ENCODE data around the gene NUCKS1. TPM values are rescaled to one million over a fixed set of nuclear protein-coding genes. Genes with fewer than 3 reads are reported as not detected.

The NUCKS1 gene
- total RNA-seq, 1 donor from 2014 or later: 203 TPM

DNA sequence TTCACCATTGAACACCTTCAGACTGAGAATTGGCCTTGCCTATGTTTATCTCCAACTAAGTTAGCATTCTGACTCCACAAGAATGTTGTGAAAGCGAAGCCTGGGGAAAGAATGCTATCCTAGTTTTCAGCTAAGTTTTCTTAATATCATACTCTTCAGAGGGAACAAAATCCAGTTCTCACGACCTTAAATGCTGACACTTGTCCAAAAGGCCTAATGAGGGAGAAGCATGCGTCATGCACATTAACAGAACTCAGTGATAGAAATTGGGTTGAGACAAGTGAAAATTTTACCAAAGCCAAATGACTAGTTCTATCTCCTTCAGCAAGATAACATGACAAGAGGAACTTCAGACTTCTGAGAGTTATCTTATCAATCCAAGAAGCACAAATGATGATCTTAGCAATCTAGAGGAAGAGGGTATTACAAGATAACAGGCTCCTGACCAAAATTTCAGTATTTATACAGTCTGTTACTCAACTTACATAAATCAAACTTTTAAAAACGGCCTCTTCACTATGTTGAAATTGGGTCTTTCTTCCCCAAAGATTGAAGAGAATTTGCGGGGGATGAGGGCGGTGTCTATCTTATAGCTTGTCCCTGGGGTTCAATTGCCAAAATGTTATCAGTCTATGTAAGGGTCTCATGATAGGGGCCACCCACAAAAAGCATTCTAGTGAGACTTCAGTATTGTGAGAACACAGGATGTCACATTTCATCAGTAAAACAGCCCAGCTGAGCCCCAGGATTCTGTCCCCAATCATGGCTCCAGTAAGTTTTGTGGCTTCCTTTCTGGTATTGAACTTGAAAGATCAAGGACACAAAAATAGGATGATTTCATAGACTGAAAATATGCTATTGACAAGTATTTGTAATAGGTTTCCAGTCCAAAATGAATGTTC, 43.1 kb downstream of the NUCKS1 start:
- no peak for DNase-seq (ENCODE audit: low spot score)
- H3K27ac Mint-ChIP-seq (ENCODE audit: unreplicated experiment): peak overlapping the region; percentile 63

DNA sequence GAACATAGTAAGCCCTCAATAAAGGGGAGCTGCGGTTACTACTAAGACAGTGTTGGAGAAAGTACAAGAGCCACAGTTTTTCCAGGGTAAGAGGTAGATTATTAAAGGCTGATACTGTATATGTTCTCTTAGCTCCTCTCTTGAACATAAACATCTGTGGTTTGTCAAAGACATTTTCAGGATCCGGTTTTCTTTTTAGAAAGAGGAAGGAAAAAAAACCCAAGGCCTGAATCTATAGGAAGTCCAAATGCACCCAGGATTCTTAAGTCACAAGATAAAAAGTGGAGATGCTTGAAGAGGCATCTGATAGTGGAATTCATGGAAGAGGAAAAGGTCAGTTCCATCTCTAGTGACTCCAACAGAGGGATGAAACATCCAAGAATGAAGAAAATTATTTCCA, 45.1 kb downstream of the NUCKS1 start:
- no peak for DNase-seq (ENCODE audit: low spot score)
- Mint-ChIP-seq H3K9me3 (ENCODE audit: low read depth) (no peaks in the 10 kb centered on the region), H3K27ac (ENCODE audit: unreplicated experiment) (no peak overlapping the region), H3K4me3 (ENCODE audit: unreplicated experiment) (no peak overlapping the region), H3K4me1 (ENCODE audit: low read depth) (peaks cover 56% of the 10 kb centered on the region), H3K27me3 (ENCODE audit: low read depth) (no peaks in the 10 kb centered on the region), H3K36me3 (ENCODE audit: low read depth) (peaks cover 10% of the 10 kb centered on the region)
- TF ChIP-seq, protein P1, sequence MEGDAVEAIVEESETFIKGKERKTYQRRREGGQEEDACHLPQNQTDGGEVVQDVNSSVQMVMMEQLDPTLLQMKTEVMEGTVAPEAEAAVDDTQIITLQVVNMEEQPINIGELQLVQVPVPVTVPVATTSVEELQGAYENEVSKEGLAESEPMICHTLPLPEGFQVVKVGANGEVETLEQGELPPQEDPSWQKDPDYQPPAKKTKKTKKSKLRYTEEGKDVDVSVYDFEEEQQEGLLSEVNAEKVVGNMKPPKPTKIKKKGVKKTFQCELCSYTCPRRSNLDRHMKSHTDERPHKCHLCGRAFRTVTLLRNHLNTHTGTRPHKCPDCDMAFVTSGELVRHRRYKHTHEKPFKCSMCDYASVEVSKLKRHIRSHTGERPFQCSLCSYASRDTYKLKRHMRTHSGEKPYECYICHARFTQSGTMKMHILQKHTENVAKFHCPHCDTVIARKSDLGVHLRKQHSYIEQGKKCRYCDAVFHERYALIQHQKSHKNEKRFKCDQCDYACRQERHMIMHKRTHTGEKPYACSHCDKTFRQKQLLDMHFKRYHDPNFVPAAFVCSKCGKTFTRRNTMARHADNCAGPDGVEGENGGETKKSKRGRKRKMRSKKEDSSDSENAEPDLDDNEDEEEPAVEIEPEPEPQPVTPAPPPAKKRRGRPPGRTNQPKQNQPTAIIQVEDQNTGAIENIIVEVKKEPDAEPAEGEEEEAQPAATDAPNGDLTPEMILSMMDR (IDR thresholded peaks at IDR 0.05): no peak

More for the DNA sequence above, 43.1 kb downstream of the NUCKS1 start:
- Mint-ChIP-seq H3K4me1 (ENCODE audit: low read depth) (peaks cover 53% of the 10 kb centered on the region), H3K9me3 (ENCODE audit: low read depth) (no peaks in the 10 kb centered on the region), H3K27me3 (ENCODE audit: low read depth) (no peaks in the 10 kb centered on the region), H3K36me3 (ENCODE audit: low read depth) (peaks cover 12% of the 10 kb centered on the region), H3K4me3 (ENCODE audit: unreplicated experiment) (no peak overlapping the region)
- TF ChIP-seq, protein P1 (IDR thresholded peaks at IDR 0.05): no peak

DNA sequence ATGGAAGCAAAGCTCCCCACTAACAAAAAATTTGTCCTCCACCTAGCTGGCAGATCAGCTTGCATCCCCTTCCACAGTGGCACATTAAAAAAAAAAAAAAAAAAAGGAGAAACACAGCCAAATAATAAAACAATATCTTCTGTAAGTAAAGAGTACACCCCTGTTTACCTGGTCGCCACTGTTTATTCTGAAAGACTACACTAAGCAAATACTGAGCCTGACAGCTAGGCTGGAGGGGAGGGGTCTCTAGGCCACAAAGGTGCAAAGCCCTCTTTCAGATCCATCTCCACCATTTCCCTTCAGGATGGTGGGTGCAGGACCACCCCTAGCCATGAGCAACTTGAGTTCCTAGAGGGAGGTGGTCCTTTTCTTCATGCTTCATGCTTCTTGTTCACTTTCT, 46.9 kb downstream of the NUCKS1 start:
- DNase-seq (ENCODE audit: low spot score): no peak
- no peak overlapping the region for H3K27ac Mint-ChIP-seq (ENCODE audit: unreplicated experiment)
- TF ChIP-seq, protein P1 (IDR thresholded peaks at IDR 0.05): no peak

DNA sequence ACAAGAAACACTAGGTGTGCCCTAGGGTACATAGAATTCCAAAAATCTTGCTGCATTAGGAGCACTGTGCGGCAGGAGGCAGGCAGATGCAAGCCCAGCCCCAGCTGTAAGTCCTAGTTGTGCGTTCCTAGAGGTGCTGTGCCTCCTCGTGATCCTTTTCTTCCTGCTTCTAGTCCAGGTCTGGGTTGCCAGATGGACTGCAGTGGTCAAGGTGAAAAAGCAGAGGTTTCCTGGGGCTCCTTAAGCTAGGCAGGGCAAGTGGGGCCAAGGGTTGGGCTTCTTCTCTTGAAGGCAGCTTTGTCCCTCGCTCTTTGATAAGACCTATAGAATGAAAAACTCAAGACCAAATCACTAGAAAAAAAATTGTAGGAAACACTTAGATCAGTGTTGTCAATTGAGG, 48.1 kb downstream of the NUCKS1 start:
- Mint-ChIP-seq H3K36me3 (ENCODE audit: low read depth) (peaks cover 10% of the 10 kb centered on the region), H3K4me3 (ENCODE audit: unreplicated experiment) (no peak overlapping the region), H3K9me3 (ENCODE audit: low read depth) (no peaks in the 10 kb centered on the region), H3K4me1 (ENCODE audit: low read depth) (peaks cover 28% of the 10 kb centered on the region), H3K27ac (ENCODE audit: unreplicated experiment) (peak overlapping the region; percentile 65), H3K27me3 (ENCODE audit: low read depth) (no peaks in the 10 kb centered on the region)
- no peak for DNase-seq (ENCODE audit: low spot score)
- TF ChIP-seq, protein P1 (IDR thresholded peaks at IDR 0.05): no peak

More for the DNA sequence above, 46.9 kb downstream of the NUCKS1 start:
- Mint-ChIP-seq H3K4me1 (ENCODE audit: low read depth) (peaks cover 38% of the 10 kb centered on the region), H3K36me3 (ENCODE audit: low read depth) (peaks cover 10% of the 10 kb centered on the region), H3K4me3 (ENCODE audit: unreplicated experiment) (no peak overlapping the region), H3K27me3 (ENCODE audit: low read depth) (no peaks in the 10 kb centered on the region), H3K9me3 (ENCODE audit: low read depth) (no peaks in the 10 kb centered on the region)

DNA sequence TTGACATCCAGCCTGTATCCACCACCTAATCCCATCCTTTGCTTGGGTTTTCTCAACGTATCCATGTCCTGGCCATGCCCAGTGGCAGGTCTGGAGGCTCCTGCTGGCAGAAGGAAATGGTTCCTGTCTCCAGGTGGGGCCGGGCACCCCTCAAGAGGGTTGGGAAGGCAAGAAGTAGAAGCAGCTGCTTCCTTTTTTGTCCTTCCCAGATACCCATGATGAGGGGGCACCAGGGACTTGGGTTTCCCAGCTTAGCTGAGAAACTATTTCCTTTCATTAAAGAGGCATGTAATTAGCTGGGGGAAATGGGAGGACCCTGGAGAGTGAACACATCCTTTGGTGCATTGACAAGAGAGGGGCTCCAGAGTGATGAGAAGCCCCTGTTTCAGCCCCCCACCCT, 48.6 kb downstream of the NUCKS1 start:
- no peaks in the 10 kb centered on the region for H3K9me3 Mint-ChIP-seq (ENCODE audit: low read depth)
- TF ChIP-seq, protein P1 (IDR thresholded peaks at IDR 0.05): no peak
- H3K27me3 Mint-ChIP-seq (ENCODE audit: low read depth): no peaks in the 10 kb centered on the region
- H3K36me3 Mint-ChIP-seq (ENCODE audit: low read depth): peaks cover 10% of the 10 kb centered on the region
- no peak overlapping the region for H3K27ac Mint-ChIP-seq (ENCODE audit: unreplicated experiment)
- H3K4me3 Mint-ChIP-seq (ENCODE audit: unreplicated experiment): no peak overlapping the region
- no peak for DNase-seq (ENCODE audit: low spot score)
- H3K4me1 Mint-ChIP-seq (ENCODE audit: low read depth): peaks cover 24% of the 10 kb centered on the region

All from chondrocyte (in vitro differentiated cells).